ENCODE data around the gene THSD4.
"Not testable (repeated sequence)": the region's sequence is repeated elsewhere in the genome, so short reads cannot be mapped to it uniquely, and the experiment has no call there.

THSD4 gene

DNA sequence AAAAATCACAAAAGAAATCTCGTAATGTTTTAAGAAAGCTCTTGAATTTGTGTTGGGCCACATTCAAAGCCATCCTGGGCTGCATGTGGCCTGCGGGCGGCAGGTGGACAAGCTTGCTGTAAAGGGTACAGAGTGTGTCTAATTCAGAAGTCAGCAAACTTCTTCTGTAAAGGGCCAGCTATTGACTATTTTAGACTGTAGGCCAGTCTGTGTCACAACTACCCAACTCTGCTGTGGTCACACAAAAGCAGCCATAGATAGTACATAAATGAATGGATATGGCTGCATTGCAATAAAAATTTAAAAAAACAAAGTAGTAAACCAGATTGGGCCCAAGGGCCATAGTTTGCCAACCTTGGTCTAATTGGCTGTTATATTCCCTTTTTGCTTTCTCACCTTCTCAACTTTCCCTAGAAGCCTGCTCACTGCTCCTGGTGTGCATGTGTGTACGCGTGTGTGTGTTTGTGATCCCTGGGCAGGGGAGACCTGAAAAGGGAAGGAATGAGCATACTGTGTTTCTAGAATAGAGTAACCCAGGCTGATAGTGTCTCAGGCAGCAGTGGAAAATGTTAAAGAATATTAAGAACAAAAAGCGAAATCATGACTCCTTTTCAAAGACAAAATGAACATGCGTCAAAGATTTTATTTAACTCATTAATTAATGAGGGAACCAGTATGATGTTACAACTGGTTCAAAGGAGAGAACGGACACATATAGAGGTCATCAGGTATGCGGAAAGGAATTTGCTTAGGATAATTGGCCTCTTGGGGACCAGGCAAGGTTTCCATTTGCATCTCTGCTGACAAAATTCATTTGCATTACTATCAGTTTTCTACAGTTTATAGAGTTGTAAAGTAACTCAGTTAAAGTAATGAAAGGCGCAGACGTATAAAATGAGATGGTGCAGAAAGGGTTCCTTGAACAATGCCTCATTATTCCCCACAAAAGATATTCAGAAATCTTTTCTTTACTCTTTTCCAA is 248.0 kb downstream of the THSD4 start:
- no peak for DNase-seq

DNA sequence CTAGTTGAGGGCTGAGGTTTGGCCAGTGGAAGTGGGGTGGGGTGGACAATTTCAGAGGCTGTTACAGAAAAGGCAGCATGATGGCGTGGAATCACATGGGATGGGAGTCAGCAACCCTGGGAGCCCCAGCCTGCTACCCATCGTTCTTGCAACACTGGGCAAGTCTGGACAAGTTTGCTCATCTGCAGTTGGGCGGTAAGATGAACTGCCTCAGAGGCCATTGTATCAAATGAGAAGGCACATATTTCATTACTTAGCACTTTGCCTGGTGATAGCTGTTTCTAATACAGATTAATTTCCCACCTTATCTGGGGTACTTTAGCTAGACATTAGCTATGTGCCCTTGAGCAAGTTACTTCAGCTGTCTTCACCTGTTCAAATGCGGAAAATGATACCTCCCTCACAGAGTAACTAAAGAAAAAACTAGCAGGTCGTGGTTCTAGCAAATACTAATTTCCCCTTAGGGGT is 248.9 kb downstream of the THSD4 start:
- no peak for DNase-seq

DNA sequence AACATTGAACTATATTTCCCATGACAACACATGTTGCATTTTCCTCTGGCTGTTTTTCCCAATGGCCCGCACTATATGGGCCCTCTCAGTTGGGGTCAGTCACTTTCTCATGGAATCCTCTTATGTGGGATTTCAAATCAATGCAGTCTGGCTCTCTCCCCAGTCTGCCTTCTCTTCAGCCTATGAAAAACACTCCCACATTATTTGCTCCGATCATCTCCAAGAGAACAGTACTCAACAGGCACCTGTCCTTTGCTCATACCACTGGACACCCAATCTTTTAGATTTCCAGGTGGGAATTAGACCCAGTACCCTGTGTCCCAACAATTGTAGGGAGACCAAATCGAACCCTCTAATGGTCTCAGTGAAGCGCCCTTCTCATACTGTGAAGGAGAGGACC is 251.3 kb downstream of the THSD4 start:
- DNase-seq: no peak

DNA sequence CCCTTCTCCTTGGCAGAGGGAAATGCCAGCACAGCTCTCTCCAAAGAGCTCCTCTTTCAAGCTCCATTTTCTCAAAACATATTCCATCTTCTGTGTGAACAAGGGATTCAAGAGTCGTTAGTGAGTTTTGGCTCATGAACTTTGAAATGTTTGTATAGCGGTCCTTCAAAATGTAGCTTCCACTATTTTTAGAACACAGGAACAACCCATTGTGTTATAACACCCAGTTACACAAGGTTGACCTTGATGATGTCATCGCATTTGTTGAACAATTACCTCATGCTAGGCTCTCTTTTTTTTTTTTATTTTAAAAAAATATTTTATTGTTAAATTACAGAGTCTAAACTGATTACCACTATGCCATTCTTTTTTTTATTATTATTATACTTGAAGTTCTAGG is 251.7 kb downstream of the THSD4 start:
- no peak for DNase-seq

DNA sequence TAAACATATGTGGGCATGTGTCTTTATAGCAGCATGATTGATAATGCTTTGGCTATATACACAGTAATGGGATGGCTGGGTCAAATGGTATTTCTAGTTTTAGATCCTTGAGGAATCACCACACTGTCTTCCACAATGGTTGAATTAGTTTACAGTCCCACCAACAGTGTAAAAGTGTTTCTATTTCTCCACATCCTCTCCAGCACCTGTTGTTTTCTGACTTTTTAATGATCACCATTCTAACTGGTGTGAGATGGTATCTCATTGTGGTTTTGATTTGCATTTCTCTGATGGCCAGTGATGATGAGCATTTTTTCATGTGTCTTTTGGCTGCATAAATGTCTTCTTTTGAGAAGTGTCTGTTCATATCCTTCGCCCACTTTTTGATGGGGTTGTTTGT is 252.5 kb downstream of the THSD4 start:
- DNase-seq: not testable (repeated sequence)

DNA sequence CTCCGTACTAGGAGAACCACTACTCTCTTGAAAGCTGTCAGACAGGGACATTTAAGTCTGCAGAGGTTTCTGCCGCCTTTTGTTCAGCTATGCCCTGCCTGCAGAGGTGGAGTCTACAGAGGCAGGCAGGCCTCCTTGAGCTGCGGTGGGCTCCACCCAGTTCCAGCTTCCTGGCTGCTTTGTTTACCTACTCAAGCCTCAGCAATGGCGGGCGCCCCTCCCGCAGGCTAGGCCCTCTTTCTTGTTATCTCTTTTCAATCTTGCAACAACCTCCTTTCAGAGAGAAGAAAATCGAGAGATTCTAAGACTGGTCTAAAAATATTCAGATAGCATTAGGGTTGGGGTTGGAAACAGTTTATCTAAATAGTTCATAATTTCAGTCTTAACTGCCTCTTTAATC is 257.5 kb downstream of the THSD4 start:
- DNase-seq: not testable (repeated sequence)

DNA sequence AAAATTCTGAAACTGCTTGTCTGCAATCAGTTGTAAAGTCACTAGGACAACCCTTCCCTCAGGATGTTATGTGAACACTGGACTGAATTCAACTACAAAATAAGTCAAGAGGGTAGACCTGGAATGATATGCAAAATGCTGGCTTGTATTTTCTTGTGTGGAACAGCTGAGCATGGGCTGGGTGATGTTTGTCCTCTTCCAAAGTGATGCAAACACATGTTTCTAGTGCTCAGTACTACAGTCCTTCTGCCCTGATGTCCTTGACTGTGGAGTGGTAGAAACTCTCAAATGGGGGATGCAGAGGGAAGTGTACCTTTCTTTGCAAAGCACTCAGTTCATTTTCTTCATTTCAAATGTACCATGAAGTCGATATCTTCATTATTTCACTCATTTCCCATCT is 258.6 kb downstream of the THSD4 start:
- no peak for DNase-seq

DNA sequence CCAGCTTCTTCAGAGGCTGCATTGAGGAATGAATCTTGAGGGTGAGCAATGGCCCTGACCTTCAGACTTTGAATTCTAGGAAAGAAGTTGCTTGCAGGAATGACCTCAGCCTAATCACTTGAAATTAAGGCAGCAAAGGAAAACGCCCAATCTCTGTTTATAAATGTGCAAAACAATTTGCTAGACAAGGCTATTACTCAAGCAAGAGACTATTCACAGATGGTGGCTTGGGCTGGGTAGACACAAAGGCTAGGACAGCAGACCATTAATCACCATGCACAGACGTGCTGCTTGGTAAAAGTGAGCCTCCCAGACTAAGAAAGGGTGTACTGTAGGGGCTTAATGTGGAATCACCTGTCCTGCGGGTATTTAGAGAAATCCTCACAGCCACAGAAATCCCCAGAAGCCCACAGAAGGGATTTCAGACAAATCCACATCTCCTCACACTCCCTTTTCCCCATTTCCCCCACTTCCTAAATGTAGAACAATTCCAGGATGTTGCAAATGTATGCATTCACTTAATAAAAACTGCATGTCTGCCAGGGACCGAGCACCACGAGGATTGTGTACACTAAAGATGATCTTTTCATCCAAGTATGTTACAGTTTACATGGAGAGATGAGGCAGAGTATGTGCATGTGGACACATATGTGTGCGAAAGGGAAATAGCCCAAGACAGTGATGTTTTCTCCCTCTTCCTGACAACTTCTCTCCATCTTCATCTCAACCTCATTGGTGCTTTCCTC is 259.5 kb downstream of the THSD4 start:
- no peak for DNase-seq

DNA sequence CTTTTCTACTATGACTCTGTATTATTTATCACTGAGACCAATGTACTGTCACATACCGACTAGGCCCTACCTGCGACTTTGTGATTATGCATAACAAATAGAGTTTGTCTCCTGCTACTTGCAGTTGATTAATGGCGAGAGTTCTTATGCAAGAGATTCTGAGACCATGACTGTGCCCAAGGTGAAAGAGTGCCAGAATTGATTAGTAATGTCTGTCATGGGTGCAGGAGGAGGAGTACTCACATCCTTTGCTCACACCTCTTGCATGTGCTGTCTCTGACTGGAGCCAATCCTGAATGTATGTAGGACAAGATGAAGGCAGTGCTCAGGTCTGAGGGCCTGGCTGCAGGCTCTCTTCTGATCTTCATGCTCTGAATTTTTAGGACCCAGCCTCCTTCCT is 260.7 kb downstream of the THSD4 start:
- DNase-seq: no peak

DNA sequence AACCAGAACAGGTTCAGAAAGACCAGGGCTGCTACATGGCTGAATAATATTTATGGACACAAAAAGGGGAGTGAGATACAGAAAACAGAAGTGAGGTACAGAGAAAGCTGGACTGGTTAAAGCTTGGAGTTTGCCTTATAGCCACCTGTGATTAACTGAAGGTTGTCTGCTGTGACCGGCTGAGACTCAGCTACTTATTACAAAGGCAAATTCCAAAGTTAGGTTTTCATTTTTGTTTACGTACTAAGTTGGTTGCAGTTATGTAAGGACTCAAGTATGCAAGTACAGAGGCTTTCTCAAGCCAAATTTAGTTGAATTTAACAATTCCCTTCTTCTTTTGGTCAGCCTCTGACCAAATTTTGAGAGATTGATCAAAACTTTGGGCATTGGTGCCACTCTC is 264.6 kb downstream of the THSD4 start:
- DNase-seq: no peak

DNA sequence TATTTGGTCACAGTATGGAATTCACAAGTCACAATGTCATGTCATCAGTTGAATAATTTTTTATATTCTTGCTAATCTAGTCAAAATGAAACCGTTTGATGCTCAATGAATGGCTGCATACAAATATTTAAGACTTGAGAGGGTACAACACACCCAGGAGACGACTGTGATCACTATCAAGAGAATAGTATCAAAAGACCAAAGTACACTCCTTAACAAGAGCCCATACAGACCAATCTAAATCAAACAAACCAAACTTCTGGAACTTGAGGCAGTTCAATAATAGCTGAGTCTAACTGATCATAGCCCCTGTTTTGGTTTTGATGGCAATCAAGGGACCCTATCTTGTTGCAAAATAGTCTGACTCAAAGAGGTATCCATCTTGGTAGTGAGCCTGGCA is 265.1 kb downstream of the THSD4 start:
- no peak for DNase-seq

DNA sequence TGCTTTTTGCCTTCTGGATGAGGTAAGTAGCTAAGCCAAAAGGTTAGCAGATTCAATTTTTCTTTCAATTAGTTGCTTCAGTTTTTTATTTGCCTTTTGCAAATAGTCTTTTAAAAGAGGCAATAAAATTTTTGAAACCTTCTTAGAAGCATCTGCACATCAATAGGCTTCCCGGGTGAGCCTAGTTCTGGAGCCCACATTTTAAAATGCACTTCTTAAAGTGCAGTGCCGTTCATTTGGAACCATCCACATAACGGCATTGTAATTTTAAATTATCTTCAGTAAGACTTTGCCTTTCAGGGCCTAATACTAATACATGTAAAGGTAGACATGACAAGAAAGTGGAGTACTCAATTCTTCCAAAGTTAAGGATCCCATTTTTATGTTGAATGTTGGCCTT is 269.2 kb downstream of the THSD4 start:
- no peak for DNase-seq

DNA sequence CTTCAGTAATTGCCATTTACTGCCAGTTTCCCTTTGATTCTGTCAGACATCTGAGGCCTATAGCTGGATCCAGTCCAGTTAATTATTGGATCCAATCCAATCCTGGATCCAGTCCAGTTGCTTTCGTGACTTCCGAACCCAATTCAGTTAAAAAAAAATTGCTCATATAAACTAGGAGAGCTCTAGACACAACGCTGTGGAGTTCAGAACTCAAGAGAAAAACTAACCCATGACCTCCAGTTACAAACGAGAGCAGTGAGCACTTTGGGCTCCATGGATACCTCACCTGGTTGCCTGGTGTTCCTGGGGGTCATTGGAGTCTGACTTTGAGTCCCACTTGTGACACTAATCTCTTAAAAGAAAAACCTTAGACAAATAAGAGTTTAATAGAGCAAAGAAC is 269.8 kb downstream of the THSD4 start:
- no peak for DNase-seq

DNA sequence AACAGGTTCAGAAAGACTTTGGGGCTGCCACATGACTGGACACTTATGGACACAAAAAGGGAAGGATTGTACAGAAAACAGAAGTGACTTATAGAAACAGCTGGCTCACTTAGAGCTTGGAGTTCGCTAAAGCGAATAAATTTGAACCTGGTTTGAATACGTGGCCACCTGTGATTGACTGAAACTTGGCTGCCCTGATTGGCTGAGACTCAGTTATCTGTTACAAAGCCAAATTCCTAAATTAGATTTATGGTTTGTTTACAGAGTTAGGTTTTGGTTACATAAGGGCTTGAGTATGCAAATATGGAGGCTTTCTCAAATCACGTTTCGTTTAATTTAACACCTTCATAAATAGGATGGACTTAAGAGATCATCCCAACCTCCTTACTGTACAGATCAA is 270.2 kb downstream of the THSD4 start:
- no peak for DNase-seq

DNA sequence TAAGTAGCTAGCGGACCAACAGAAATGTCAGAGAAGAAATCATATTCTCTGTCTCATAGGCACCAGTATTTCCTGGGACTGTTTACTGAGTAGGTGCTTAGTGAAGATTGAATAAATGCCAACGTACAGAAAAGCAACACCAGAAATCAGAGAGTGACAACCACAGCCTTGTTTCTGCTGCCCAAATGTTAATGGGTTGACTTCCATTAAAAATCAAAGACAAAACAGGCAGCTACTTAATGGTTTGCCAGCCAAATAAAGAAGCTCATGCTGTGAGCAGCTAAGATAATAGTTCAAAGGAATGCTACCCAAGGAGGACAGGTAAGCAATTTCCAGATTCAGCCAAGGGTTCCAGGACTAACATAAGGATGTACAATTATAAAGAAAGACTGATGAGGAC is 270.7 kb downstream of the THSD4 start:
- DNase-seq: no peak

DNA sequence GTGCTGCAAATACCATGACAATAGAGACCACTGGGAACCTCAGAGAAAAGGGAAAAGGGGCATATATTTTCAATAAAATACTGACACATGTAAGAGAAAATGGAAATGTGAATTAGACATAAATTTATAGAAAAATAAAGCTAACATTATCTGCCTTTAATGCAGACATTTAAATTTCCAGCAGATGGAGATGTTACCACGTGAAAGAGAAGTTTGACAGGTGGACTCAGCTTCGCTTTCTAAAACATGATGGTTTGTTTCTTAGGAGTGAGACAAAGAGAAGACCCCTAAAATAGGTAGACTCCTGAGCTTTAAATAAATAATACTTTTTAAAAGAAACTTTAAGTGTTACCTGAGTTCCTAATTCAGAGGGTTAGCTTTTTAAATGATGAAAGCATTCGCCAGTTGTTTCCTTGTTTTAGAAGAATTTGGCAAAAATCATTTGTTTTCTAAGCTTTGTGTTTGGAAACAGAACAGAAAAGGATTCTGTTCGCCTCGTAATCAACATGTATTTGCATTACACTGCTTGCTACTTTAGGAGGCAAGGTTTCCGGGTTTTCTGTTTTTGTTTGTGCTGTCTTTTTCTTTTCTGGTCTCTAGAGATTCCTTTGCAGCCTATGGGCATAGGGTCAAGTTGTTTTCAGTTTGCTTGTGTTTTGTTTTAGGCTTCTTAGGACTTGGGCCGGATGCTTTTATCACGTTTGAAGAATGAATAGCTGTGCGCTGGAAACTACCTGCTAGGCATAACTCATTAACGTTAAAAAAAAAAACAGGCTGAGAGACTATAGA is 271.4 kb downstream of the THSD4 start:
- no peak for DNase-seq

DNA sequence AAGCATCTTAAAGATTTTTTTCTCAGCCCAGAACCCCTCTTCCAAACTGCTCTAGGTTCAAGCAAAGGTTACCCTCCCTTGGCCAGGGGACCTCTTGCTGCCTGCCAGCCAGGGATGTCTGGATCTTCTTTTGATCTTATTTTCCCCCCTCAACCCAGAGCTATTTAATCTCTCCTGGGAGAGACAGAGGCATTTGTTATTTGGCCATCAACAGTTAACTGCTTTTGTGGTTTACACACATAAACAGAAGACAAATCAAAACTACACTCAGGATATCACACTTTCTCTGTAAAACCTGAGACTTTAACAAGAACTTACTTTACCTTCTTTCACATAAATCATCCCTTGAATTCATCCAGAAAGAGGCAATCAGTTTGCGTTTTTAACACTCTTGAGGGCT is 272.5 kb downstream of the THSD4 start:
- DNase-seq: no peak

DNA sequence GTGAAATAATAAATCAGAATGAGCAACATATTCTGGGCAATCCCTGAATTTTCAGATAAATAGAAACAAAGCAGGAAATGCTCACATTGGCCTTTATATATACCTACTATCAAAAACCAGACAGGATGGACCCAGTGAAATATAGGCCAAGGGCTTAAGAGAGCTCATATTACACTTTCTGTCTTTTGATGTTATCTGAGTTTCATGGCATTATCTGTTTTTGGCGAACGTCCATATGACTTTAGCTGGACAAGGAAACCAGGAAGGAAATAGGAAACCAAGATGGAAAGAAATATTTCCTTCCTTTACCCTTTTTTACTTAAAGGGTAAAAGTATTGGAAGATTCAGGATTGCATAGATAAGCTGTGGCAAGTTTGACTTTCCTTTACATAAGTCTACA is 274.8 kb downstream of the THSD4 start:
- no peak for DNase-seq

DNA sequence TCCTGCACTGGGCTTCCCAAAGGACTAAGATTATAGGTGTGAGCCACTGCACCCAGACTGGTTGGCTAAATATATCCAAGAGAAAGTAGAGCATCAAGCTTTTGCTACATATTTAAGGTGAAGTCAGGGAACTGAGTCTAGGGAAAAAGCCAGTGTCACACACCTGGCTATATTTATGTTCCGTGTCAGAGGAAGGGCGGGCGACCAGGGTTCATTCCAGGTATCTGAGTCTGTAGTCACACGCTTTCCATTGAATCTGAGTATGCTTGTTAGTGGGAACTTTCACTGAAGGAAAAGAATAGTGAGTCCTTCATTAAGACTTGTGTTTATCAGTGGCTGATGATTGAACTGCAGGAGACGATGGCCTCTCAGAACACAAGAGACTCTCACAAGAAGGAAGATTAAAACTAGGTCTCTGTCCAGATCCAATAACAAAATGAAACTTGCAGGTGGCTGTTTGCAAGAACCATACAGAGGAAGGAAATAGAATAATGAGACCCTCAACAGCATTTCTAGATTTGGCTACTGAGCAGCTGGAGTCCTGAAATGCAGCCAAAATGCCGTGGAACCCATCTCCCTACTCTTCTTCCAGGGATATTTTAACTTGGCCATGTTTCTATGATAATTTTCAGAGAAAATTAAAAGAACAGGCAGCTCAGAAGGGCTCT is 276.3 kb downstream of the THSD4 start:
- no peak for DNase-seq

DNA sequence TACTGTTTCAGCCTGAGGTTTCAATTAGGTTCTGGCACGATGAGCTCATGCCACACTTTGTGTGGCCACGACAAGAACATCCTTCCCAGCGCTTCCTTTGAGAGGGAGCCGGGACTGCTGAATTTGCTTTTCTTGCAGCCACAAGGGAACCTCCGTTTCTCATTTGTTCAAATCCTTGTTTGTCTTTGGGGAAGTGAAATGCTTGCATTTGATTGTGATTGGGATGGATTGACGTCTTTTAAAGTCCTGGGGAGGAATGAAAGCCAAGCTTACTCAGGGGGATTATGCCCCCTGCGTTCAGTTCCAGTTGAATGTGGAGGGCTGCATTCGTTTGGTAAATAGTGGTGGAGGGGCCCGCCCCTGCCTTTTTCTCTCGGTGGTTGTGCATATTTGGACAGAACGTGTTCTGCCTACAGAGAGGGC is 277.6 kb downstream of the THSD4 start:
- no peak for DNase-seq

DNA sequence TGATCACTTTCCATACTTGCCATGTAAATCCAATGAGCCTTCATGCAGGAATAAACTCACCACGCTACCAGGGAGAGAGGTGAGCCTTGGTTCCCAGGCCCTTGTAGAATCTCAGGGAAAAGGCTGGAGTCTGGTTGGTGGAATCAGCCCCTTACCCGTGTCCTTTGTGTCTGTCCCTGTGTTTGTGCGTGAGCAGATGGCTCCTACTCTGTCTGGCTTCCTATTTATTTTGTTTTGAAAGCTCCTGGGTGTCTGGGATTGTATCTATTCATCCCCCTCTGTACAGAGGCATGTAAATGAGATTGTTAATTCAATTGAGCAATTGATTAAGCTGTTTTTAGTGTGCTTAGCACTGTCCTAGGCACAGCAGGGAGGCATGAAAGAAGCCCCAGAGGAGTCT is 278.1 kb downstream of the THSD4 start:
- no peak for DNase-seq

DNA sequence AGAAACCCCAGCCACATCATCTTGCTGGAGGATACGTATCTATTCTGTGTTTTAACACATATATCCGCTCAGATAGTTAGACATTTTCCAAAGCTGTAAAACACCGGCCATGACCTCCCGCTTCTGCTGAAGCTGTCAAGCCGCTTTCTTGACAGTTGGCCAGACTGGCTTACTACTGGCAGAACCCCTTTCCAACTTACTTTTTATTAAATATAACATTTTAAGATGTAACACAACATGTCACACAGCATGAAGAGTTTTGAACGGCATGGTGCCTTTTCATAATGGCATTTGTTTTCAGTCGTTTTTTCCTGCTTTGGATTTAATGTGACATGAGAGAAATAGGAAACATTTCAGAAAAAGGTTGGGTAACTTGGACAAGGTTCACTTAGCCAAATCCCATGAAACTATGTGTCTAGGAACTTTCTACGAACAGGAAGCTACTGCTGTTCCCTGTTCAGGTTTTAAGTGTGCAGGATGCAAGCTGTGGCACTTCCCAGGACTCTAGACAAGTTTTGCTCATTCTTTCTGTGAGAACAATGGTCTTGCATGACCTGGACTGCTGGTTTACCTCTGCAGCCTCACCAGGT is 281.4 kb downstream of the THSD4 start:
- no peak for DNase-seq

All from bone marrow (tissue), 2 donors.